AG09319 (cell line): Measurements from ENCODE around the gene TBX10.

Experiments used
- DNase-seq: peaks from one replicate; pipeline ENCODE4 v3.0.0-alpha.2; 2010; ENCODE audit warnings: low read depth; ENCODE audit errors: extremely low read depth
- CTCF ChIP-seq: IDR thresholded peaks from 2 replicates; pipeline ENCODE4 v1.5.1; 2011; ENCODE audit warnings: low read depth, mild to moderate bottlenecking, inconsistent platforms, low read length, moderate library complexity

Gene TBX10

GRCh38 chr11:67585911-67586310 is 53.7 kb downstream of the TBX10 start:
- DNase-seq, result no peak
- TF ChIP-seq CTCF, result no peak

GRCh38 chr11:67584881-67585873 is 54.4 kb downstream of the TBX10 start:
- TF ChIP-seq CTCF, result no peak
- DNase-seq, result no peak

GRCh38 chr11:67584205-67584880 is 55.2 kb downstream of the TBX10 start:
- DNase-seq, result peak; percentile 25
- no peak for TF ChIP-seq CTCF

- TF ChIP-seq CTCF, result peak; percentile 51
- DNase-seq, result peak; percentile 76
These were observed 56.0 kb downstream of the TBX10 start, which contains the start of gene GSTP1 for GRCh38 chr11:67583247-67584204. GSTP1 (plus strand) TSS chr11:67583812; CDS start chr11:67583844, 32 bp downstream.

DNA sequence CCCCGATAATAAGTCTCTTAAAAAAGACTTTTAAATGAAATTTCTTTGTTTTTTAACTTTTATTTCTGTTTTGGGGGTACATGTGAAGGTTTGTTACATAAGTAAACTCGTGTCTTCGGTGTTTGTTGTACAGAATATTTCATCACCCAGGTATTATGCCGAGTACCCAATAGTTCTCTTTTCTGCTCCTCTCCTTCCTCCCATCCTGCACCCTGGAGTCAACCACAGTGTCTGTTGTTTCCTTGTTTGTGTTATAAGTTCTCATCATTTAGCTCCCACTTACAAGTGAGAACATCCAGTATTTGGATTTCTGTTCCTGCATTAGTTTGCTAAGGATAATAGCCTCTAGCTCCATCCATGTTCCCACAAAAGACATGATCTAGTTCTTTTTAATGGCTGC is 57.6 kb downstream of the TBX10 start:
- no peak for TF ChIP-seq CTCF
- DNase-seq, result no peak

DNA sequence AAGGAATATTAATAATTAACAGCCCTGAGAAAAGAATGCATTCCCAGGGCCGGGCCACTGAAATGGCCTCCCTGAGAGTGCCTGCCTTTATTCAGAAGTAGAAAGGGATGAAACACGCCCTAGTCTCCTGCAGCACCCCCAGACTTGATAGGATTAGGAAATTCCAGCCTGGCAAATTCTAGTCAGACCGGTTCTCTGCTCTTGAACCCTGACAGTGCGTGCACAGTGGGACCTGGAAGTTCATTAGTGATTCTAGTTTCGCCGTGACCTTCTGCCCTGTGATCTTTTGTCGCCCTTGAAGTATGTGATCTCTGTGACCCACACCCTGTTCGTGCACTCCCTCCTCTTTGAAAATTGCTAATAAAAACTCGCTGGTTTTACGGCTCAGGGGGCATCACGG is 58.1 kb downstream of the TBX10 start:
- TF ChIP-seq CTCF, result no peak
- no peak for DNase-seq
